GM19025 (cell line): ENCODE data around the gene FBN1.
A peak's percentile ranks its signal among the peaks of the same experiment; 100 is the strongest.

Source experiments
- ATAC-seq: cut with Tn5 transposase; IDR thresholded peaks from one replicate; pipeline ENCODE4 v1.9.1; 2021; ENCODE audit warnings: mild to moderate bottlenecking, low read depth, moderate library complexity; ENCODE audit not compliant: unreplicated experiment

Gene FBN1

GRCh38 chr15:48584090-48584811 is 61.3 kb downstream of the FBN1 start:
- no peak for ATAC-seq

GRCh38 chr15:48582452-48583247 is 62.9 kb downstream of the FBN1 start:
- ATAC-seq = no peak

GRCh38 chr15:48581219-48581618 is 64.3 kb downstream of the FBN1 start:
- no peak for ATAC-seq

- no peak for ATAC-seq
Measured at GRCh38 chr15:48580736-48581135, 64.8 kb downstream of the FBN1 start.

GRCh38 chr15:48579945-48580671 is 65.4 kb downstream of the FBN1 start:
- no peak for ATAC-seq

- ATAC-seq = no peak
Measured at GRCh38 chr15:48578965-48579364, 66.5 kb downstream of the FBN1 start.

- ATAC-seq = no peak
Measured at GRCh38 chr15:48577469-48577868, 68.0 kb downstream of the FBN1 start.

GRCh38 chr15:48574187-48574586 is 71.3 kb downstream of the FBN1 start:
- no peak for ATAC-seq

GRCh38 chr15:48573780-48574179 is 71.7 kb downstream of the FBN1 start:
- ATAC-seq = no peak

GRCh38 chr15:48572823-48573222 is 72.7 kb downstream of the FBN1 start:
- no peak for ATAC-seq

- no peak for ATAC-seq
Measured at GRCh38 chr15:48571510-48571909, 74.0 kb downstream of the FBN1 start.

GRCh38 chr15:48570822-48571221 is 74.7 kb downstream of the FBN1 start:
- no peak for ATAC-seq

GRCh38 chr15:48569591-48570302 is 75.8 kb downstream of the FBN1 start:
- ATAC-seq = no peak

GRCh38 chr15:48566668-48567067 is 78.8 kb downstream of the FBN1 start:
- no peak for ATAC-seq

GRCh38 chr15:48565560-48566482 is 79.7 kb downstream of the FBN1 start:
- ATAC-seq = no peak

GRCh38 chr15:48564690-48565089 is 80.8 kb downstream of the FBN1 start:
- ATAC-seq = no peak

- no peak for ATAC-seq
Measured at GRCh38 chr15:48563934-48564333, 81.6 kb downstream of the FBN1 start.

GRCh38 chr15:48560321-48561051 is 85.0 kb downstream of the FBN1 start:
- peak; percentile 96 for ATAC-seq

GRCh38 chr15:48559285-48559684 is 86.2 kb downstream of the FBN1 start:
- ATAC-seq = no peak
